GM19397 (cell line): ENCODE results near the gene NELL1.
A peak's percentile ranks its signal among the peaks of the same experiment; 100 is the strongest.

Experiments used
- ATAC-seq: cut with Tn5 transposase; IDR thresholded peaks from one replicate; pipeline ENCODE4 v1.9.1; 2021; ENCODE audit warnings: mild to moderate bottlenecking, moderate library complexity; ENCODE audit not compliant: unreplicated experiment

The NELL1 gene

DNA sequence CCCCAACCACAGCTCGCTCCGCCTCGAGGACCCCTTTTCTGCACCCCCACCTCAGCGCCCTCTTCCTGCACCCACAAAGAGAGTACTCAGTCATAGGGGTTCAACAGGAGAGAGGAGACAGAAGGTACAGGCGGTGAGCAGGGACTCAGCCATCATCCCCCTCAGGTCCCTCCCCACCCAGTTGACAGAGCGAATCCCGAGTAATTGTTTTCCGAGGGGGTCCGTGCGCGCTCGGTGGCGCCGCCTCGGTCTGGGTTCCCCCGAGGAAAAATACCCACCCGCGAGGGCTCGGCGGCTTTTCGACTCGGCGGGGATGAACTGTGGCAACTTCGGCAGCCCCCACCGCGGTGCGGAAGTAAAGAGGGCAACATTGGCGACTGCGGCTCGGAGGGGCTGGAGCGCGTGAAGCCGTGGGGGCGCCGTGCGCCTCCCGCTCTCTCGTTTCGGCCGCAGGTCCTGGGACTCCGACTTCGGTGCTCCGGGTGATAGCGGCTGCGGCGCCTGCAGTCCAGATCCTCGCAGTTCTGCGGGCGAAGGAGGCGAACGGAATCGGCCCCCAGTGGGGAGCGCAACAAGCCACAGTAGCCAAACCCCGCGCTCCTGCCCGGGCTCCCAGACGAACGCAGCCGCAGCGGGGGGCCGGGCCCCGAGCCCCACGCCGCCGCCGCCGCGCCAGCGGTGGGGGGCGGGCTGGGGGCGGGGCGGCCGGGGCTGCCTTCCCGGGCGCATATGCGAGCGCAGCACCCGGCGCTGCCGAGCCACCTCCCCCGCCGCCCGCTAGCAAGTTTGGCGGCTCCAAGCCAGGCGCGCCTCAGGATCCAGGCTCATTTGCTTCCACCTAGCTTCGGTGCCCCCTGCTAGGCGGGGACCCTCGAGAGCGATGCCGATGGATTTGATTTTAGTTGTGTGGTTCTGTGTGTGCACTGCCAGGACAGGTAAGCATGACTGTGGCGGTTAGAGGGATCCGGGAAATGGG lies at the start of gene NELL1:
Gene NELL1, plus strand, starts transcription at position 743 of the 976 bp plus-strand sequence.
- ATAC-seq = no peak

- no peak for ATAC-seq
Observed at GRCh38 chr11:20620988-20621387, 48.4 kb upstream of the NELL1 start.

GRCh38 chr11:20621679-20622078 lies 47.7 kb upstream of the NELL1 start:
- ATAC-seq = no peak

- ATAC-seq = no peak
Observed at GRCh38 chr11:20623252-20623651, 46.1 kb upstream of the NELL1 start.

DNA sequence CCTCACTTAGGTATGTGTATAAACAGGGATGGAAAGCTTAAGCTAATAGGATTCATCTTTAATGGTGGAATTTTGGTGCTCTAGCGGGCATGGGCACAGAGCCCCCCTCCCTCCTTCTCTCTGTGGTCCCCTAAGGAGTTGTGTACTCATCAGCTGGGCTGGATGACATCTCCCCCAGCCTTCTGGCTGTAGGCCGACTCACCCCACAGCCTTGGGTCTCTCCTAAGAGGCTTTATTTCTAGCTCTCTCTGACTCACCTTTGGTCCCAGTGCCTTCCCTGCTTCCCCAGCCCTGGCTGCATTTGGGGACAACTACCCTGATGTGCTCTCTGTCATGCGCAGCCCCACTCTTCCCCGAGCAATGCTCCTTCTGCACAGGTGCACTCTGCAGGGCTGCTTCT lies 43.1 kb upstream of the NELL1 start:
- no peak for ATAC-seq

DNA sequence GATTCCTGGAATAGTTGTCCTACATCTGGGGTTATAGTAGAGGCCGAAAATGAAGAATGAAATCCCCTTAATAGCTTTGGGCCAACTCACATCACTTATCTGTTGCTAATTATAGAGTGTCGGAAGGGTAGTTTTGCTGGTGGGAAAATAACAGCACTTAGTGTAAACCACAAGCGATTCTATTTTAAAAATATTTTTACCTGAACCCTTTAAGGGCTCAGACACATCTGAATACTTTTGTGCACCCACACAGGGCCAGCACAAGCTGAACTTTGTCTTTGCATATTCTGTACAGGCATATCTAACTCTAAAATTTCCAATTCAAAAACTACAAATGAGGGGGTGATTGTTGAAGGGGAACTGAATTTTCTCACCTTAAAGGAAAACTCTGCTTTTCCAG lies 42.4 kb upstream of the NELL1 start:
- ATAC-seq = no peak

DNA sequence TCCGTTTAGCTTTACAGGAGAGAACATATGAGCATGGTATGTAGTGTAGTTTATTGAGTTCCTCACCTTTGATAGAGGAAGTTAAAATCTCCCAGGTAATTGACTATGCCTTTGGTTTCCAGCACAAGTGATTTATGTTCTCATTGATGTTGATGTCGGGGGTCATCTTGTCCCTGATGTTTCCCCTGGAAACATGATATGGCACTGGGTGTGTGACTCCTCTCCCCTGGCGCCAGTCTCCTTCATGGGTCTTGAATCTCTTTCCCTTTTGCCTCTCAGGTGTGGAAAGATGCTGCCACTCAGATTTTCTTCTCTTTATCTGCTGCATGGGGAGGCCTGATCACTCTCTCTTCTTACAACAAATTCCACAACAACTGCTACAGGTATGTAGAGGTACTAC lies 41.7 kb upstream of the NELL1 start:
- ATAC-seq = no peak

- ATAC-seq = no peak
Observed at GRCh38 chr11:20631519-20632168, 37.7 kb upstream of the NELL1 start.

DNA sequence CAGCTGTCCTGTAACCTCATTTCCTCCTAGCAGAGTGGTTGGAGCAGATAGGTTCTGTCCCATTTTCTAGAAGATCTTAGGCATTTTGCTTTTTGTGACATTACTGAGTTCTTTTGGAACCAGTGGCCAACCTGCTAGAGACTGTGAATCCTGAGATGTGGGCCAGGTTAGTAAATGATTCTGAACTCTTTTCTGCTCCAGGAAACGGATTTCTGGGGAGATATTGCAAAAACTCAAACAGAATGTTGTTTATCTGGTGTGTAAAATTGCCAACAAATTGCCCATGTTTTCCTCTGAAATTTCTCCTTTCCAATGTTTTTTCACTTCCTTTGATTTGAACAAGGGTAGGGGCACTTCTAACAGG lies 37.2 kb upstream of the NELL1 start:
- no peak for ATAC-seq

GRCh38 chr11:20634044-20634443 lies 35.3 kb upstream of the NELL1 start:
- no peak for ATAC-seq

DNA sequence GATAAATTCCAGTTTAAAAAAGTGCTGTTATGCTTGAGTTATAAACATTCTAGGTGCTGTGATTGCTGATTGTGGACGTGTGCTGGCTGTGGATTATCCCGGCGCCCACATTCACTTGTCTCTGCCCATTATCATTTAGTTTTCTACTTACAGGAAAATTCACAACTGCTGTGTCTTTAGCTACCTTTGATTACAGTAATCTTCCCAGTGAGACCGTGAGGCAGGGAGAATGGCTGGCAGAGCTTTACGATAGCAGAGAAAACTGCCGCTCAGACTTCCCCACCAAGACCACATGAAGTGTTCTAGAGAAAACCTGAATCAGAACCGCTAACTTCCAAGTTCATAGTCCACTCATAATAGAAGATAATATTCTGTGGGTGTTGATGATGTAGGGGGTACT lies 34.6 kb upstream of the NELL1 start:
- no peak for ATAC-seq

GRCh38 chr11:20638074-20638473 lies 31.3 kb upstream of the NELL1 start:
- ATAC-seq = no peak

GRCh38 chr11:20639688-20640087 lies 29.7 kb upstream of the NELL1 start:
- ATAC-seq = no peak

- no peak for ATAC-seq
Observed at GRCh38 chr11:20640401-20640800, 29.0 kb upstream of the NELL1 start.

GRCh38 chr11:20644360-20644759 lies 25.0 kb upstream of the NELL1 start:
- ATAC-seq = no peak

- peak; percentile 86 for ATAC-seq
Observed at GRCh38 chr11:20647976-20648565, 21.3 kb upstream of the NELL1 start.

DNA sequence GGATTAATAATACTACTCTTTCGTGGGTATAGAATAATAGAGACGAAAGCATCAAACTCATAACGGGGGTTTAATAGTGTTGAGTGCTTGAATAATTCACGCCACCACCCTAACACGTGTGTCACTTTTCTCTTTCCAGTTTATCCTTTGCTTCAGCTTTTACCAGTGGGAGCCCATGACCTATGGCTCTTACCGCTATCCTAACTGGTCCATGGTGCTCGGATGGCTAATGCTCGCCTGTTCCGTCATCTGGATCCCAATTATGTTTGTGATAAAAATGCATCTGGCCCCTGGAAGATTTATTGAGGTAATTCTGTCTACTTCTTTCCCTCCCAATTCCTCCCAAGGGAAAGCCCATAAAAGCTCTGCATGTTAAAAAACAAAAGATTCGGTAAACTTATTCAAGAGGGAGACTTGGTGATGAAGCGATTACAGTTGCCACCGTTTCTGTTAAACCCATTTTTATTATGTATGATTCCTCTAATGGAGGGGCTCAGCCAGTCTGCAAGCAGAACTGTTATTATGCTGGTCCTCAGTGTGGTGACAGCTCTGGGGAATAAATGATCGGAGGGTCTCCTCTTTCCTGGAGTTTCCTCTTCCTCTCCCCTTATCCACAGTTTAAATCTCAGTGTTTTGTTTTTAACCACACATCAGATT lies 17.1 kb upstream of the NELL1 start:
- ATAC-seq = no peak

DNA sequence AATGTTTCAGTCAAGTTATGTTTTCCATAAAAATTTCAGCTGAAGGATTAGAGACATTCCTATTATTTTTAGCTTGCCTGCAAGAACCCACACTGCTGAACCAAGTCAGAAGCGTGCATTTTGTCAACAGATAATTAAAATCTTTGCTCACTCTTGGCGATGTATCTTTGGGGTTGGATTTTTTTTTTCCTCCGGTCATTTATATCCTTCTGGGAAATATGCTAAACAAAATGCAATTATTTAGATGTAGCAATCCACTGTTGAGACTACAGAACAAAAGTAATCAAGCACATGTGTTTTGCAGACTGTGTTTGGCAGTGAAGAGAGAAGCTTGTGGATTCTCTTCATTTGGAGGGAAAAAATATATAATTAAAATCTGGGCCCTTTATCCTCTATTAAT lies 15.3 kb upstream of the NELL1 start:
- ATAC-seq = no peak

- ATAC-seq = no peak
Observed at GRCh38 chr11:20656901-20657300, 12.5 kb upstream of the NELL1 start.

DNA sequence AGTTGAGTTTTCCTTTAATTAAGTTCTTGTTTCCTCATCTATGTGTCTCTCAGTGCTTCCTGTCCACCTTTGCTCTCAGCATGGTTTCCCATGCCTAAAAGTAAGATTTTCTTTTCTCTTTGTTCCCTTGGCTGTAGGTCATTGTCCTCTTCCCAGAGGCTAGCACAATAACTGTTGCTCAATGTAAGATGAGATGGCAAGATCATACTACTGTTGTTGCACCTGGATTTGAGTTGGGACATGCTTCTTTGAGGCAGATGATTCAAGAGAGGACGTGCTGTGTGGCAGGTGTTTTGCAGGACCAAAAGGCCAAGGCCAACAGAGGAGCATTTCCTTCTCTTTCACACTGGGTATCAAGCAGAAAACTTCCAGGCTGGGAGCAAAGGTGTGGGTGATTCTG lies 11.3 kb upstream of the NELL1 start:
- no peak for ATAC-seq

- no peak for ATAC-seq
Observed at GRCh38 chr11:20661445-20661844, 7.9 kb upstream of the NELL1 start.
